Natural killer cell (primary cell): ENCODE data around the gene ADAMTS18. TPM values are rescaled to one million over a fixed set of nuclear protein-coding genes. Genes with fewer than 3 reads are reported as not detected.

Experiments
- ATAC-seq, 3 donors: fragments of 150-1000 bp in 2 of 3; fragments of 200-7000 bp in 1 of 3; cut with Tn5 transposase; 1 replicate in 1 of 3; 2 replicates in 2 of 3; pipeline ENCODE4 v1.10.0; 2021; ENCODE audit warnings: mild to moderate bottlenecking in 2 of 3, moderate library complexity in 2 of 3
- DNase-seq, 2 donors: peaks; one replicate each; pipeline versions ENCODE4 v3.0.0 to v3.0.0-alpha.2; 2013 to 2021; ENCODE audit warnings: mixed read lengths in 1 of 2
- H3K27ac ChIP-seq: one replicate; pipeline ENCODE4 v1.5.1; 2013; ENCODE audit warnings: mild to moderate bottlenecking, low read length
- H3K27me3 ChIP-seq: one replicate; pipeline ENCODE4 v1.6.1; 2013; ENCODE audit warnings: low read length; ENCODE audit not compliant: control insufficient read depth, insufficient read depth
- H3K36me3 ChIP-seq: one replicate; pipeline ENCODE4 v1.6.1; 2013; ENCODE audit warnings: low read length; ENCODE audit not compliant: control insufficient read depth, insufficient read depth
- H3K4me1 ChIP-seq: one replicate; pipeline ENCODE4 v1.6.1; 2013; ENCODE audit warnings: low read length; ENCODE audit not compliant: control insufficient read depth, insufficient read depth
- H3K4me3 ChIP-seq: one replicate; pipeline ENCODE4 v1.5.1; 2013; ENCODE audit warnings: low read length
- H3K9me3 ChIP-seq: one replicate; pipeline ENCODE4 v1.6.1; 2013; ENCODE audit warnings: low read length; ENCODE audit not compliant: control insufficient read depth, insufficient read depth
- H3K27ac Mint-ChIP-seq, 2 donors: one replicate each; pipeline ENCODE4 v1.8.0; 2022; ENCODE audit warnings: mild to moderate bottlenecking in 2 of 2, mixed read lengths in 2 of 2, moderate library complexity in 1 of 2
- H3K27me3 Mint-ChIP-seq, 2 donors: one replicate each; pipeline ENCODE4 v1.8.0; 2022; ENCODE audit warnings: low read depth in 2 of 2, mixed read lengths in 2 of 2
- H3K36me3 Mint-ChIP-seq: one replicate; pipeline ENCODE4 v1.8.0; 2022; ENCODE audit warnings: mixed read lengths
- H3K4me1 Mint-ChIP-seq, 2 donors: one replicate each; pipeline ENCODE4 v1.8.0; 2022; ENCODE audit warnings: mixed read lengths in 2 of 2
- H3K4me3 Mint-ChIP-seq: one replicate; pipeline ENCODE4 v1.8.0; 2022; ENCODE audit warnings: mild to moderate bottlenecking, moderate library complexity, mixed read lengths
- H3K9me3 Mint-ChIP-seq, 2 donors: one replicate each; pipeline ENCODE4 v1.8.0; 2022; ENCODE audit warnings: mixed read lengths in 2 of 2
- WGBS: methylation state at CpG from one replicate; pipeline ENCODE4 v1.1.7; 2013; ENCODE audit warnings: missing lambda C conversion rate; ENCODE audit not compliant: insufficient coverage; 5-methylcytosine and 5-hydroxymethylcytosine counted together
- intact Hi-C: fragments of 100-400 bp; cut with micrococcal nuclease; formaldehyde crosslinking; loops from one replicate; pipeline ENCODE4 v1.14.2; 2022
- total RNA-seq, 4 donors: library from RNA; stranded (reverse); fragments of 120-200 nt in 1 of 4; gene quantifications; one replicate each; pipeline versions ENCODE4 v1.2.3 to v1.2.4, GENCODE V29; 2013 to 2022
- TF ChIP-seq, protein P1 (sequence below): fragments of 200-600 bp; IDR thresholded peaks from one replicate; pipeline ENCODE4 v1.8.0; 2022; ENCODE audit warnings: antibody characterized with exemption

ADAMTS18 gene
- total RNA-seq, 3 donors from 2014 or later (not counting 1 experiment from before 2014, with no cell fraction given) = not detected

DNA sequence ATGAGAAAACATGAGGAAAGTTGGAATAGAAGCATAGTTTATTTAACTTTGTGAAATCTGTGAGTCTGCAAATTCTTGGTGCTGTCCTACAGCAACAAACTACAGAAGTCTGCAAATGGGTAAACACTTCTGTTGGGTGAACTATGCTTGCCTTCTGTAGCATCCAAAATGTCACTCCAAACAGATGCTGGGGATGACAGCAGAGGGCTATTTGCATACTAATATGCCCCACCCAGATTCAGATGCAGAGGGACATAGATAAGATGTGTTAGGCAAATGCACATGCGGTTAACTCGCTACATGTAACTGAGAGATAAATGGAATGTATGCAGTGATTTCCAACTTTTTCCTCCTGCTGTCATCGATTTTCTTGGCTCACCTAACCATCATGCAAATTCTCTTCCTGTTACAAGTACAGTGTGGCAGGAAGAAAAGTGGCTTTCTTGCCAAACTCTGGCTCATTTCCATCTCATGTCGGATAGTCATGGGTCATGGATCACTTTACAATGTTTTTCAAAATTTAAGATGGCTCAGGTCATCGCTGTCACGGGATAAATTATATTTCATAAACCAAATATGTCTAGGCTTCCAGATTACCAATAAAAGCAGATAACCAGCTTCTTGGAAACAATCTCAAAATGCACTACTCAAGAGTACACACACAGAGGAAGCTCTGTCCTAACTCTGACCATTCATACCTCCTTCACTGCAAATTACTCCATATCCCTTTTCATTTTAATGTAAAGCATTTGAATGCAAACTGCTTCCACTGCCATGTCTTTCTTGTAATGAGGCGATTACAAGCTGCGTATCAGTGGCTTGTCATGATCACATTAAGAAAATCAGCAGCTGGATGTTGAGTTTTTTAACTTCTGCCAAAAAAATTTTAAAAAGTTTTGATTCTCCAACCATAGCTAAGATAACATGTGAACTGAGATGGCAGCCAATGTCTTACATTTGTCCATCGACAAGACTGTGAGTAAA is 47.7 kb downstream of the ADAMTS18 start:
- H3K36me3 ChIP-seq = no peaks in the 10 kb centered on the region
- TF ChIP-seq, protein P1, sequence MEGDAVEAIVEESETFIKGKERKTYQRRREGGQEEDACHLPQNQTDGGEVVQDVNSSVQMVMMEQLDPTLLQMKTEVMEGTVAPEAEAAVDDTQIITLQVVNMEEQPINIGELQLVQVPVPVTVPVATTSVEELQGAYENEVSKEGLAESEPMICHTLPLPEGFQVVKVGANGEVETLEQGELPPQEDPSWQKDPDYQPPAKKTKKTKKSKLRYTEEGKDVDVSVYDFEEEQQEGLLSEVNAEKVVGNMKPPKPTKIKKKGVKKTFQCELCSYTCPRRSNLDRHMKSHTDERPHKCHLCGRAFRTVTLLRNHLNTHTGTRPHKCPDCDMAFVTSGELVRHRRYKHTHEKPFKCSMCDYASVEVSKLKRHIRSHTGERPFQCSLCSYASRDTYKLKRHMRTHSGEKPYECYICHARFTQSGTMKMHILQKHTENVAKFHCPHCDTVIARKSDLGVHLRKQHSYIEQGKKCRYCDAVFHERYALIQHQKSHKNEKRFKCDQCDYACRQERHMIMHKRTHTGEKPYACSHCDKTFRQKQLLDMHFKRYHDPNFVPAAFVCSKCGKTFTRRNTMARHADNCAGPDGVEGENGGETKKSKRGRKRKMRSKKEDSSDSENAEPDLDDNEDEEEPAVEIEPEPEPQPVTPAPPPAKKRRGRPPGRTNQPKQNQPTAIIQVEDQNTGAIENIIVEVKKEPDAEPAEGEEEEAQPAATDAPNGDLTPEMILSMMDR = no peak
- DNase-seq (no peak), ATAC-seq (no peak)
- intact Hi-C loops = no loop called here
- peaks cover 2% of the 10 kb centered on the region for H3K27me3 ChIP-seq
- Mint-ChIP-seq H3K4me1 (no peaks in the 10 kb centered on the region), H3K27ac (no peak overlapping the region), H3K27me3 (peaks cover 9 to 49% of the 10 kb centered on the region in 2 donors), H3K36me3 (no peaks in the 10 kb centered on the region), H3K4me3 (no peak overlapping the region), H3K9me3 (no peaks in the 10 kb centered on the region)
- no peak overlapping the region for H3K4me3 ChIP-seq
- no peaks in the 10 kb centered on the region for H3K4me1 ChIP-seq
- no peak overlapping the region for H3K27ac ChIP-seq
- WGBS = 81% methylated on average over 9 of the region's 9 CpGs
- no peaks in the 10 kb centered on the region for H3K9me3 ChIP-seq

DNA sequence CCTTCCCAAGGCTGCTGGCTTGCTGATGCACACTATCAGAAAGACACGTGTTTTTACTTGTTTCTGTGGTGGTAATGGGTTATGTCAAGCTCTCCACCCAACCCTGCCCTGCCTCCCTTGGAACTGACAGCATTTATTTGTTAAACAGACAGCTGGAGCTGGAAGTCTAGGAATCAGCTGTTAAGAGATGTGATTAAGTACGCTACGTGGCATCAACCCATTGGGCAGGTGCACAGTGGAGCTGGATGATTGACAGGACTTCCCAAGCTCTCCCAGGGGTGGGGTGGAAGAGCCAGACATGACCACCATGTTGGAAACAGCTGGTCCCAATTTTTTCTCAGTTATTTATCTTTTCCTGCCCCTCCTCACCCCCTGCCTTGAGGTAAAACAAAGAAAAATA is 49.4 kb downstream of the ADAMTS18 start:
- Mint-ChIP-seq H3K4me1 (no peaks in the 10 kb centered on the region), H3K36me3 (no peaks in the 10 kb centered on the region), H3K4me3 (no peak overlapping the region), H3K27ac (no peak overlapping the region), H3K27me3 (peaks cover 4 to 41% of the 10 kb centered on the region in 2 donors), H3K9me3 (no peaks in the 10 kb centered on the region)
- 78% methylated on average over 3 of the region's 3 CpGs for WGBS
- Histone ChIP-seq H3K4me1 (no peaks in the 10 kb centered on the region), H3K9me3 (no peaks in the 10 kb centered on the region), H3K27me3 (peaks cover 2% of the 10 kb centered on the region), H3K36me3 (no peaks in the 10 kb centered on the region), H3K27ac (no peak overlapping the region), H3K4me3 (no peak overlapping the region)
- DNase-seq = no peak
- TF ChIP-seq, protein P1 = no peak
- no peak for ATAC-seq
- intact Hi-C loops = no loop called here

DNA sequence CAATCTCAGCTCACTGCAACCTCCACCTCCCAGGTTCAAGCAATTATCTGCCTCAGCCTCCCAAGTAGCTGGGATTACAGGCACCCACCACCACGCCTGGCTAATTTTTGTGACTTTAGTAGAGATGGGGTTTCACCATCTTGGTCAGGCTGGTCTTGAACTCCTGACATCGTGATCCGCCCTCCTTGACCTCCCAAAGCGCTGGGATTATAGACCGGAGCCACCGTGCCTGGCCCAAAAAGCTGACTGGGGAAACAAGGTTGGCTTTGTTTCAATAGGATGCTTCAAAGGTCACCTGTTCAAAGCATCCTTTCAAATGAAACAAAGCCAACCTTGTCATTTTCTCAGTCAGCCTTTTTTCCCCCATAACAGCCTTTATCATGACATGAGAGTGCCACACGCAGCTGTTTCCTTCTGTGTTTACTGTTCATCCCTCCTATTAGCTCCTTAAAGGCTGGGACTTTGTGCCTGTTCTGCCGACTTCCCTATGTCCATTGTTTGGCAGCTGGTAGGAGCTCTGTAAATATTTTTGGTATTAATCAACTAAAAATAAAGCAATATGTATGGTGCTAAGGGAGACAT is 51.1 kb downstream of the ADAMTS18 start:
- H3K4me3 Mint-ChIP-seq = no peak overlapping the region
- no peak overlapping the region for H3K27ac ChIP-seq
- H3K9me3 ChIP-seq = no peaks in the 10 kb centered on the region
- intact Hi-C loops = no loop called here
- DNase-seq (no peak), ATAC-seq (no peak)
- H3K4me1 Mint-ChIP-seq = no peaks in the 10 kb centered on the region
- no peak overlapping the region for H3K4me3 ChIP-seq
- H3K27ac Mint-ChIP-seq = no peak overlapping the region
- H3K9me3 Mint-ChIP-seq = no peaks in the 10 kb centered on the region
- no peaks in the 10 kb centered on the region for H3K36me3 Mint-ChIP-seq
- H3K27me3 Mint-ChIP-seq = peaks cover 4 to 46% of the 10 kb centered on the region in 2 donors
- H3K36me3 ChIP-seq = no peaks in the 10 kb centered on the region
- peaks cover 2% of the 10 kb centered on the region for H3K27me3 ChIP-seq
- WGBS = 87% methylated on average over 7 of the region's 8 CpGs
- TF ChIP-seq, protein P1 = no peak
- no peaks in the 10 kb centered on the region for H3K4me1 ChIP-seq
